HEK293 (cell line): ENCODE data around the gene KRT9.

Source experiments
- BCL11A ChIP-seq: fragments of 450-650 bp; formaldehyde crosslinking; IDR thresholded peaks from 2 replicates; pipeline ENCODE4 v1.5.1; 2016; ENCODE audit warnings: low read depth, missing biosample characterization, missing genetic modification characterization
- PRDM1 ChIP-seq: fragments of 450-650 bp; formaldehyde crosslinking; IDR thresholded peaks from 2 replicates; pipeline ENCODE4; 2016; ENCODE audit warnings: missing biosample characterization, missing genetic modification characterization
- SP2 ChIP-seq: fragments of 450-650 bp; formaldehyde crosslinking; IDR thresholded peaks from 2 replicates; pipeline ENCODE4 v1.5.1; 2016; ENCODE audit warnings: missing biosample characterization, missing genetic modification characterization
- WT1 ChIP-seq: fragments of 450-650 bp; formaldehyde crosslinking; IDR thresholded peaks from 2 replicates; pipeline ENCODE4 v1.5.1; 2016; ENCODE audit warnings: missing biosample characterization, missing genetic modification characterization
- ZNF174 ChIP-seq: fragments of 450-650 bp; formaldehyde crosslinking; IDR thresholded peaks from 2 replicates; pipeline ENCODE4 v1.5.0; 2017; ENCODE audit warnings: missing biosample characterization, mild to moderate bottlenecking, missing genetic modification characterization
- ZNF248 ChIP-seq: fragments of 450-650 bp; formaldehyde crosslinking; IDR thresholded peaks from 2 replicates; pipeline ENCODE4 v1.5.1; 2017; ENCODE audit warnings: missing biosample characterization, missing genetic modification characterization
- ZNF610 ChIP-seq: fragments of 450-650 bp; formaldehyde crosslinking; IDR thresholded peaks from 2 replicates; pipeline ENCODE4 v1.5.1; 2016; ENCODE audit warnings: missing biosample characterization, missing genetic modification characterization, borderline replicate concordance
- ZNF626 ChIP-seq: fragments of 450-650 bp; sonication (Bioruptor Pico); formaldehyde crosslinking; IDR thresholded peaks from 2 replicates; pipeline ENCODE4 v1.5.1; 2018; ENCODE audit warnings: missing biosample characterization, missing genetic modification characterization, inconsistent platforms
- TF ChIP-seq, protein P1 (sequence below): fragments of 450-650 bp; formaldehyde crosslinking; IDR thresholded peaks from 2 replicates; pipeline ENCODE4 v1.5.1; 2016; ENCODE audit warnings: missing biosample characterization, missing genetic modification characterization
- TF ChIP-seq, protein P2 (sequence below): fragments of 450-650 bp; formaldehyde crosslinking; optimal IDR thresholded peaks from 2 replicates; pipeline ENCODE3; 2016; ENCODE audit warnings: missing biosample characterization, mild to moderate bottlenecking, missing genetic modification characterization

DNA sequence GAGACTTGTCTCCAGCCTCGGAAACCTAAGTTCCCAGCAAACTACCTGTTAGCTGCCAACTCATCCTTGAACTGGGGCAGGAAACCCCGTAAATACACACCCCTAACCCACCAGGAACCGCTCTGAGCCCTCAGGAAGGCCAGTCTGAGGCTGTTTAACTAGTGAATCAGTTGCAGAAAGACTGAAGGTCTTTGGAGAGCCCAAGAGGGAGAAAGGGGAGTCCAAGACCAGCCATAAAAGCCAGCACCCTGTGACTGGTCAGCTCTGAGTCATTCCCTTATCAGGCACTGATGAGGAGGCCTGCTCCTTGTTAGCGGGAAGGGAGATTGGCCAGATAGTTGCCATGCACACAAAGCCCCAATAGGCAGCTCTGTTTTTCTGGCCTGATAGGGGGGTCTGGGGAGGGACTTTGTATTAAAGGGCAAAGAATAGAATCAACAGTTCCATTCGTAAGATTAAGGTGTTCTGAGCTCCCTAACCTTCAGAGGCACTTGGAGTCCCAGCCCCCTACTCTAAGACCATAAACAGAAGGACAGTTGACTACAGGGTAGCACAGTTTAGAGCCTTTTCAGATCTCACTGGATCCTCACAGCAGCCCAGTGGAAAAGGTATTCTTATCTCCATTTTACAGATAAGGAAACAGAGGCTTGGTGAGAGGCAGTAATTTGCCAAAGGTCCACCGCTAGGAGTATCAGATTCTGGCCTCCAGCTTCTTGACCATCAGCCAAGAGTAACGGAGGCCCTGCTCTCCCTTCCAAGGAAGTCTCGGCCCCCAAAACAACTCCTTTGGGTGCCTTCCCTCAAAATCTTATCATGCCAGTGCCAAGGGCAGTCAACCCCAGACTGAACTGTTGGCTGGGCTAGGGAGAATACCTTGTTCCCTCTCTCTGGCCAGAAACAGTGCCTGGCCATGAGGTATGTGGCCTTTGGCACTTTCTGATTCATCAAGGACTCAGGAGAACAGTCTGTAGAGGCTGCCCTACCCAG lies 41.5 kb downstream of the KRT9 start:
- TF ChIP-seq, protein P1, sequence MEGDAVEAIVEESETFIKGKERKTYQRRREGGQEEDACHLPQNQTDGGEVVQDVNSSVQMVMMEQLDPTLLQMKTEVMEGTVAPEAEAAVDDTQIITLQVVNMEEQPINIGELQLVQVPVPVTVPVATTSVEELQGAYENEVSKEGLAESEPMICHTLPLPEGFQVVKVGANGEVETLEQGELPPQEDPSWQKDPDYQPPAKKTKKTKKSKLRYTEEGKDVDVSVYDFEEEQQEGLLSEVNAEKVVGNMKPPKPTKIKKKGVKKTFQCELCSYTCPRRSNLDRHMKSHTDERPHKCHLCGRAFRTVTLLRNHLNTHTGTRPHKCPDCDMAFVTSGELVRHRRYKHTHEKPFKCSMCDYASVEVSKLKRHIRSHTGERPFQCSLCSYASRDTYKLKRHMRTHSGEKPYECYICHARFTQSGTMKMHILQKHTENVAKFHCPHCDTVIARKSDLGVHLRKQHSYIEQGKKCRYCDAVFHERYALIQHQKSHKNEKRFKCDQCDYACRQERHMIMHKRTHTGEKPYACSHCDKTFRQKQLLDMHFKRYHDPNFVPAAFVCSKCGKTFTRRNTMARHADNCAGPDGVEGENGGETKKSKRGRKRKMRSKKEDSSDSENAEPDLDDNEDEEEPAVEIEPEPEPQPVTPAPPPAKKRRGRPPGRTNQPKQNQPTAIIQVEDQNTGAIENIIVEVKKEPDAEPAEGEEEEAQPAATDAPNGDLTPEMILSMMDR (tag by site-specific recombination), result no peak
- TF ChIP-seq, protein P2, sequence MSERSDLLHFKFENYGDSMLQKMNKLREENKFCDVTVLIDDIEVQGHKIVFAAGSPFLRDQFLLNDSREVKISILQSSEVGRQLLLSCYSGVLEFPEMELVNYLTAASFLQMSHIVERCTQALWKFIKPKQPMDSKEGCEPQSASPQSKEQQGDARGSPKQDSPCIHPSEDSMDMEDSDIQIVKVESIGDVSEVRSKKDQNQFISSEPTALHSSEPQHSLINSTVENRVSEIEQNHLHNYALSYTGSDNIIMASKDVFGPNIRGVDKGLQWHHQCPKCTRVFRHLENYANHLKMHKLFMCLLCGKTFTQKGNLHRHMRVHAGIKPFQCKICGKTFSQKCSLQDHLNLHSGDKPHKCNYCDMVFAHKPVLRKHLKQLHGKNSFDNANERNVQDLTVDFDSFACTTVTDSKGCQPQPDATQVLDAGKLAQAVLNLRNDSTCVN (tag by site-specific recombination), result no peak
- TF ChIP-seq ZNF626 (tag by site-specific recombination) (no peak), SP2 (tag by site-specific recombination) (peak; percentile 60), PRDM1 (tag by site-specific recombination) (no peak), WT1 (tag by site-specific recombination) (no peak), ZNF174 (tag by site-specific recombination) (no peak), BCL11A (tag by site-specific recombination) (0 out of 2 replicates have a peak, but pooled peaks have one; percentile 28), ZNF248 (tag by site-specific recombination) (no peak), ZNF610 (tag by site-specific recombination) (no peak)
